NB4 (cell line): ENCODE measurements around the gene ACTG2.
"Not testable (repeated sequence)": the region's sequence is repeated elsewhere in the genome, so short reads cannot be mapped to it uniquely, and the experiment has no call there.

Experiments used
- DNase-seq: peaks from one replicate; pipeline ENCODE4 v3.0.0; 2010; ENCODE audit warnings: low read depth
- H3K4me3 ChIP-seq: one replicate; pipeline ENCODE4 v1.5.1; 2011; ENCODE audit warnings: mild to moderate bottlenecking, low read depth, low read length, moderate library complexity
- CTCF ChIP-seq: IDR thresholded peaks from one replicate; pipeline ENCODE4 v1.5.1; 2012; ENCODE audit warnings: low read depth, low read length
- MAX ChIP-seq: IDR thresholded peaks from 2 replicates; pipeline ENCODE4 v1.6.1; 2011; ENCODE audit warnings: low read depth, low read length
- MYC ChIP-seq: IDR thresholded peaks from 2 replicates; pipeline ENCODE4 v1.6.1; 2011; ENCODE audit warnings: low read depth, low read length
- POLR2A ChIP-seq: IDR thresholded peaks from 2 replicates; pipeline ENCODE4 v1.6.1; 2011; ENCODE audit warnings: mild to moderate bottlenecking; ENCODE audit not compliant: insufficient read length; ENCODE audit errors: extremely low read depth

ACTG2 gene

GRCh38 chr2:73938718-73939352 lies 46.0 kb downstream of the ACTG2 start:
- DNase-seq, result no peak
- no peak overlapping the region for H3K4me3 ChIP-seq
- TF ChIP-seq MYC (no peak), MAX (no peak), POLR2A (no peak), CTCF (no peak)

- peak; percentile 67 for DNase-seq
- TF ChIP-seq MAX (no peak), POLR2A (no peak), CTCF (no peak), MYC (no peak)
Measured at GRCh38 chr2:73939419-73939818, 46.6 kb downstream of the ACTG2 start.

DNA sequence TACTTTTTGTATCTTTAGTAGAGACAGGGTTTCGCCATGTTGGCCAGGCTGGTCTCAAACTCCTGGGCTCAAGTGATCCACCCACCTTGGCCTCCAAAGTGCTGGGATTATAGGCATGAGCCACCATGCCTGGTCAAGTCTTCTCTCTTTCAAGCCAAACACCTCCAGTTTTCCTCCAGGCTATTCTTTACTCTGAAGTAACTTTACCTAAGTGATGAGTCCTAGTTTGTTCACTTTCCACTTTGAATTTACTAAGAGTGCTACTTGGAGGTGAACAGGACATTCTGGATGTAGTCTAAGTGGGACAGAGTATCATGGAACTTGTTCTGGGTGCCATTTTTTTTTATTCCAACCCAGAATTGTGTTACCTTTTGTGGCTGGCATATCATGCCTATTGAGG lies 47.3 kb downstream of the ACTG2 start:
- H3K4me3 ChIP-seq, DNase-seq: not testable (repeated sequence)

More at GRCh38 chr2:73939419-73939818, 46.6 kb downstream of the ACTG2 start:
- no peak overlapping the region for H3K4me3 ChIP-seq

GRCh38 chr2:73942664-73943063 lies 49.9 kb downstream of the ACTG2 start:
- no peak for TF ChIP-seq CTCF
- TF ChIP-seq POLR2A, result no peak
- TF ChIP-seq MYC, result no peak
- no peak for TF ChIP-seq MAX
- no peak for DNase-seq
- H3K4me3 ChIP-seq, result no peak overlapping the region

- no peak for DNase-seq
- H3K4me3 ChIP-seq, result no peak overlapping the region
- TF ChIP-seq CTCF (no peak), MYC (no peak), POLR2A (no peak), MAX (no peak)
Measured at GRCh38 chr2:73944714-73945113, 51.9 kb downstream of the ACTG2 start.

DNA sequence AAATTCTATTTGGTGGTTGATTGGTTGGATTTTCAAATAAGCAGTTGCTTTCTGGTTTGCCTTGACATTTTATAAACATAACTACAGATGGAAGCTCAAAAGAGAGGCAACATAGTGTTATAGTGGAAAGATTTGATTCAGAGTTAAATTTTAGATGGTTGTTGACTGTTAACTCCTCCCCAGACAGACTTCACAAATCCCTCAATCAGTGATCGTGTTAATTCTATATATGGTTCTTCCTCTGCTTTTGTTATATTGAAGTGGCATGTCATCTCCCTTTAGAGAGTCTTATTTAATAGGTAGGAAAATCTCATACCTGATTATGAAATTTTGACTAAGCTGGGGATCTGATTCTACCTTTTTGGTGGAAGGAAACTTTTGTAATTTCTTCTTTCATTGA lies 53.4 kb downstream of the ACTG2 start:
- H3K4me3 ChIP-seq, result no peak overlapping the region
- DNase-seq, result no peak
- TF ChIP-seq CTCF, result no peak
- TF ChIP-seq MAX, result no peak
- no peak for TF ChIP-seq MYC
- TF ChIP-seq POLR2A, result no peak
